ENCODE results near the gene MOB3B. TPM values are rescaled to one million over a fixed set of nuclear protein-coding genes. Genes with fewer than 3 reads are reported as not detected.

The MOB3B gene
- total RNA-seq, 2 donors from 2014 or later, result 4.3 to 6.0 TPM

- peak; percentile 83 for ATAC-seq
Measured at GRCh38 chr9:27545471-27545870, 15.9 kb upstream of the MOB3B start.

GRCh38 chr9:27542508-27542907, 12.9 kb upstream of the MOB3B start:
- Histone ChIP-seq H3K36me3 (replicated peaks in 1 of 2; ENCODE audit: insufficient read depth in 1 of 2, low read depth in 2 of 2) (no peaks in the 10 kb centered on the region), H3K27ac (no peak overlapping the region), H3K4me3 (no peak overlapping the region), H3K4me1 (peaks cover 39% of the 10 kb centered on the region), H3K9me3 (no peaks in the 10 kb centered on the region), H3K27me3 (no peaks in the 10 kb centered on the region)
- TF ChIP-seq CTCF (IDR thresholded peaks at IDR 0.05), result no peak
- no peak for ATAC-seq
- no peak for DNase-seq
- intact Hi-C loops (cut with DNase I), result no loop called here
- 91 to 100% methylated on average over 2 of the region's 2 CpGs for WGBS, 2 donors

More at GRCh38 chr9:27545471-27545870, 15.9 kb upstream of the MOB3B start:
- intact Hi-C loops (cut with DNase I), result no loop called here
- H3K4me3 ChIP-seq, result no peak overlapping the region
- H3K27me3 ChIP-seq, result no peaks in the 10 kb centered on the region
- H3K4me1 ChIP-seq, result peaks cover 11% of the 10 kb centered on the region
- DNase-seq, result peak; percentile 56 to 69 (median 62)
- H3K27ac ChIP-seq, result no peak overlapping the region
- WGBS, 2 donors, result 70 to 75% methylated on average over 3 of the region's 3 CpGs
- H3K9me3 ChIP-seq, result no peaks in the 10 kb centered on the region
- H3K36me3 ChIP-seq (replicated peaks in 1 of 2; ENCODE audit: insufficient read depth in 1 of 2, low read depth in 2 of 2), result peaks cover 0 to 8% of the 10 kb centered on the region in 2 donors
- no peak for TF ChIP-seq CTCF (IDR thresholded peaks at IDR 0.05)

- TF ChIP-seq CTCF (IDR thresholded peaks at IDR 0.05) (no peak), POLR2A (IDR thresholded peaks at IDR 0.05) (no peak)
- Histone ChIP-seq H3K36me3 (replicated peaks in 1 of 2; ENCODE audit: insufficient read depth in 1 of 2, low read depth in 2 of 2) (no peaks in the 10 kb centered on the region), H3K27ac (no peak overlapping the region), H3K9me3 (no peaks in the 10 kb centered on the region), H3K4me1 (peaks cover 39% of the 10 kb centered on the region), H3K27me3 (no peaks in the 10 kb centered on the region), H3K4me3 (no peak overlapping the region)
- DNase-seq (no peak), ATAC-seq (no peak)
- intact Hi-C loops (cut with DNase I), result no loop called here
- WGBS, 2 donors, result 69 to 93% methylated on average over 4 of the region's 4 CpGs
Measured at GRCh38 chr9:27541740-27542139, 12.1 kb upstream of the MOB3B start.

GRCh38 chr9:27540502-27540901, 10.9 kb upstream of the MOB3B start:
- Histone ChIP-seq H3K9me3 (no peaks in the 10 kb centered on the region), H3K36me3 (replicated peaks in 1 of 2; ENCODE audit: insufficient read depth in 1 of 2, low read depth in 2 of 2) (no peaks in the 10 kb centered on the region), H3K27me3 (no peaks in the 10 kb centered on the region), H3K27ac (peak overlapping the region in 2 of 4 donors; percentile 72 to 75), H3K4me3 (no peak overlapping the region), H3K4me1 (peaks cover 37% of the 10 kb centered on the region)
- intact Hi-C loops (cut with DNase I), result no loop called here
- DNase-seq, result no peak
- TF ChIP-seq CTCF (IDR thresholded peaks at IDR 0.05), result no peak
- TF ChIP-seq POLR2A (IDR thresholded peaks at IDR 0.05), result no peak
- WGBS, 2 donors, result 75 to 76% methylated on average over 1 of the region's 1 CpG
- ATAC-seq, result no peak
